Lower leg skin (tissue), 4 donors: ENCODE measurements around the gene DLGAP1. TPM values are rescaled to one million over a fixed set of nuclear protein-coding genes. Genes with fewer than 3 reads are reported as not detected.

Experiments used
- DNase-seq, 2 donors: peaks; one replicate each; pipeline ENCODE4 v3.0.0-alpha.2; 2019; ENCODE audit warnings: low spot score in 2 of 2
- H3K4me3 ChIP-seq: fragments of 200-600 bp; sonication (generic); 2 replicates; pipeline ENCODE4 v1.5.1; 2017; ENCODE audit warnings: mild to moderate bottlenecking, low read depth; ENCODE audit not compliant: poor library complexity, severe bottlenecking
- CTCF ChIP-seq, 3 donors: fragments of 450-650 bp; IDR thresholded peaks; one replicate each; pipeline ENCODE4 v1.5.1; 2016; ENCODE audit warnings: antibody characterized with exemption in 3 of 3, mild to moderate bottlenecking in 3 of 3, moderate library complexity in 2 of 3
- POLR2A ChIP-seq, 2 donors: fragments of 450-650 bp; IDR thresholded peaks; one replicate each; pipeline ENCODE4 v1.6.1; 2016 to 2017; ENCODE audit warnings: antibody characterized with exemption in 2 of 2, mild to moderate bottlenecking in 1 of 2, moderate library complexity in 1 of 2
- WGBS, 2 donors: methylation state at CpG; one replicate each; pipeline ENCODE4 v1.1.5; 2018; 5-methylcytosine and 5-hydroxymethylcytosine counted together
- intact Hi-C: fragments of 100-400 bp; cut with DNase I; formaldehyde crosslinking; loops from one replicate; pipeline ENCODE4 v1.15.0; 2023; ENCODE audit warnings: low total_unique reads
- total RNA-seq, 4 donors: library from RNA; depleted of rRNA; stranded (reverse); fragments of >200 nt; gene quantifications; one replicate each; pipeline ENCODE4 v1.1.0, GENCODE V29; 2016

The DLGAP1 gene
- total RNA-seq, 4 donors from 2014 or later: 0.34 to 1.3 (median 0.82) TPM

GRCh38 chr18:3796434-3796833 lies 658.7 kb downstream of the DLGAP1 start:
- DNase-seq: no peak
- WGBS, 2 donors: 86 to 91% methylated on average over 6 of the region's 6 CpGs
- TF ChIP-seq CTCF (IDR thresholded peaks at IDR 0.05) (no peak), POLR2A (IDR thresholded peaks at IDR 0.05) (no peak)

GRCh38 chr18:3794537-3795348 lies 660.4 kb downstream of the DLGAP1 start:
- TF ChIP-seq CTCF (IDR thresholded peaks at IDR 0.05) (no peak), POLR2A (IDR thresholded peaks at IDR 0.05) (no peak)
- DNase-seq: no peak
- 36 to 38% methylated on average over 9 of the region's 9 CpGs for WGBS, 2 donors
- intact Hi-C loops: no loop called here
- no peak overlapping the region for H3K4me3 ChIP-seq

More at GRCh38 chr18:3796434-3796833, 658.7 kb downstream of the DLGAP1 start:
- intact Hi-C loops: no loop called here
- no peak overlapping the region for H3K4me3 ChIP-seq

- H3K4me3 ChIP-seq: no peak overlapping the region
- DNase-seq: no peak
- WGBS, 2 donors: 82 to 88% methylated on average over 6 of the region's 6 CpGs
- no peak for TF ChIP-seq CTCF (IDR thresholded peaks at IDR 0.05)
- no peak for TF ChIP-seq POLR2A (IDR thresholded peaks at IDR 0.05)
- intact Hi-C loops: no loop called here
These were observed 661.6 kb downstream of the DLGAP1 start for GRCh38 chr18:3793545-3793944.

GRCh38 chr18:3793111-3793510 lies 662.0 kb downstream of the DLGAP1 start:
- TF ChIP-seq POLR2A (IDR thresholded peaks at IDR 0.05) (no peak), CTCF (IDR thresholded peaks at IDR 0.05) (no peak)
- intact Hi-C loops: no loop called here
- 52 to 54% methylated on average over 5 of the region's 5 CpGs for WGBS, 2 donors
- DNase-seq: no peak
- H3K4me3 ChIP-seq: no peak overlapping the region

GRCh38 chr18:3792711-3793110 lies 662.4 kb downstream of the DLGAP1 start:
- WGBS, 2 donors: 88 to 91% methylated on average over 9 of the region's 9 CpGs
- no peak overlapping the region for H3K4me3 ChIP-seq
- intact Hi-C loops: no loop called here
- TF ChIP-seq POLR2A (IDR thresholded peaks at IDR 0.05) (no peak), CTCF (IDR thresholded peaks at IDR 0.05) (no peak)
- DNase-seq: no peak
